Loucy (cell line): Measurements from ENCODE around the gene GTF2F2.

Experiments used
- EZH2phosphoT487 ChIP-seq: fragments of 200-600 bp; IDR thresholded peaks from 2 replicates; pipeline ENCODE4 v1.6.1; 2018; ENCODE audit warnings: antibody characterized with exemption, mild to moderate bottlenecking, moderate library complexity, borderline replicate concordance
- TF ChIP-seq, protein P1 (sequence below): fragments of 200-600 bp; sonication (generic); conservative IDR thresholded peaks from 2 replicates; pipeline ENCODE4 v1.5.1; 2014; ENCODE audit warnings: mild to moderate bottlenecking, antibody characterized with exemption, low read length

DNA sequence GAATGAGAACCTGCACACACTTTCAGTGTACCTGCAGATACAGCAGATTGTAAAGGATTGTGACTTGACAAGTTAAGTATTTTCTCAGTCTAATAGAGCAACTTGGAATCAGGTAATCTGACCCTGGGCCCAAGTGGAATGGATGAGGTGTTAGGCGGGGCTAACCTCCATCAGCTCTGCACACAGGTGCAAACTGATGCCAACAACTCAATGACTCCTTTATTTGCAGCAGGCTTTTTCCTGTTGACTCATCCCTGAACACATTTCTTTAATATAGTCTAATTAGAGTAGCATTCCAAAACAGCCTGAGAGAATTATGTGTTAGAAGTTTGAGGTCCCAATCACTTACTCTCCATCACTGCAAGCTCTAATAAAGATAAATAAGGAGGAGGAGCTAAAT, 171.9 kb downstream of the GTF2F2 start:
- TF ChIP-seq, protein P1, sequence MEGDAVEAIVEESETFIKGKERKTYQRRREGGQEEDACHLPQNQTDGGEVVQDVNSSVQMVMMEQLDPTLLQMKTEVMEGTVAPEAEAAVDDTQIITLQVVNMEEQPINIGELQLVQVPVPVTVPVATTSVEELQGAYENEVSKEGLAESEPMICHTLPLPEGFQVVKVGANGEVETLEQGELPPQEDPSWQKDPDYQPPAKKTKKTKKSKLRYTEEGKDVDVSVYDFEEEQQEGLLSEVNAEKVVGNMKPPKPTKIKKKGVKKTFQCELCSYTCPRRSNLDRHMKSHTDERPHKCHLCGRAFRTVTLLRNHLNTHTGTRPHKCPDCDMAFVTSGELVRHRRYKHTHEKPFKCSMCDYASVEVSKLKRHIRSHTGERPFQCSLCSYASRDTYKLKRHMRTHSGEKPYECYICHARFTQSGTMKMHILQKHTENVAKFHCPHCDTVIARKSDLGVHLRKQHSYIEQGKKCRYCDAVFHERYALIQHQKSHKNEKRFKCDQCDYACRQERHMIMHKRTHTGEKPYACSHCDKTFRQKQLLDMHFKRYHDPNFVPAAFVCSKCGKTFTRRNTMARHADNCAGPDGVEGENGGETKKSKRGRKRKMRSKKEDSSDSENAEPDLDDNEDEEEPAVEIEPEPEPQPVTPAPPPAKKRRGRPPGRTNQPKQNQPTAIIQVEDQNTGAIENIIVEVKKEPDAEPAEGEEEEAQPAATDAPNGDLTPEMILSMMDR = no peak
- no peak for TF ChIP-seq EZH2phosphoT487
